Fibroblast of lung (primary cell): ENCODE measurements around the gene PRPSAP2.
"Not testable (repeated sequence)": the region's sequence is repeated elsewhere in the genome, so short reads cannot be mapped to it uniquely, and the experiment has no call there.

Experiments used
- EZH2 ChIP-seq: IDR thresholded peaks from 2 replicates; pipeline ENCODE4 v1.5.1; 2012; ENCODE audit warnings: low read length, control low read depth, mild to moderate bottlenecking; ENCODE audit errors: missing control alignments
- TF ChIP-seq, protein P1 (sequence below), 2 donors: IDR thresholded peaks in 1 of 2; conservative IDR thresholded peaks in 1 of 2; 1 replicate in 1 of 2; 2 replicates in 1 of 2; pipeline ENCODE4 v1.5.1; 2011 to 2012; ENCODE audit warnings: low read length in 2 of 2, control low read depth in 1 of 2, inconsistent platforms in 1 of 2, low read depth in 1 of 2, mild to moderate bottlenecking in 1 of 2

DNA sequence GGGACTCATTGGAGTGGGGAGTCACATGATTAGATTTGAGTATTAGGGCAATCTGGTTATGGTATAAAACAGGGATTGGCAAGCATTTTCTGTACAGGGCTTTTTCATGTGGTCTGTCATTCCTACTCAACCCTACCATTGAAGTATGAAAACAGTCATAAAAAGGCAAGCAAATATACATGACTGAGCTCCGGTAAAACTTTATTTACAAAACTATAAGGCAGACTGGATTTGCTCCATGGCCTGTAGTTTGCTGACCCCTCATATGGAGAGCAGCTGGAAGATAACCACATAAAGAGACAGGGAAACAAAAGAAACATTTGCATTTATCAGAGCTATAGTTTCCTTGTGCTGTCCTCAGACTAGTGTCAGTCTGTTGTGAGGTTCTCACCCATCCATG lies 30.3 kb upstream of the PRPSAP2 start:
- TF ChIP-seq, protein P1, sequence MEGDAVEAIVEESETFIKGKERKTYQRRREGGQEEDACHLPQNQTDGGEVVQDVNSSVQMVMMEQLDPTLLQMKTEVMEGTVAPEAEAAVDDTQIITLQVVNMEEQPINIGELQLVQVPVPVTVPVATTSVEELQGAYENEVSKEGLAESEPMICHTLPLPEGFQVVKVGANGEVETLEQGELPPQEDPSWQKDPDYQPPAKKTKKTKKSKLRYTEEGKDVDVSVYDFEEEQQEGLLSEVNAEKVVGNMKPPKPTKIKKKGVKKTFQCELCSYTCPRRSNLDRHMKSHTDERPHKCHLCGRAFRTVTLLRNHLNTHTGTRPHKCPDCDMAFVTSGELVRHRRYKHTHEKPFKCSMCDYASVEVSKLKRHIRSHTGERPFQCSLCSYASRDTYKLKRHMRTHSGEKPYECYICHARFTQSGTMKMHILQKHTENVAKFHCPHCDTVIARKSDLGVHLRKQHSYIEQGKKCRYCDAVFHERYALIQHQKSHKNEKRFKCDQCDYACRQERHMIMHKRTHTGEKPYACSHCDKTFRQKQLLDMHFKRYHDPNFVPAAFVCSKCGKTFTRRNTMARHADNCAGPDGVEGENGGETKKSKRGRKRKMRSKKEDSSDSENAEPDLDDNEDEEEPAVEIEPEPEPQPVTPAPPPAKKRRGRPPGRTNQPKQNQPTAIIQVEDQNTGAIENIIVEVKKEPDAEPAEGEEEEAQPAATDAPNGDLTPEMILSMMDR (conservative IDR thresholded peaks at IDR 0.05 in 1 of 2, IDR thresholded peaks at IDR 0.05 in 1 of 2; ENCODE audit: low read depth in 1 of 2, low read length in 2 of 2): not testable (repeated sequence)
- not testable (repeated sequence) for TF ChIP-seq EZH2
